ENCODE results near the gene OR4F15. TPM values are rescaled to one million over a fixed set of nuclear protein-coding genes. Genes with fewer than 3 reads are reported as not detected.

OR4F15 gene
- total RNA-seq, 6 experiments from 2014 or later: 0.14 to 0.27 (median 0.23) TPM

DNA sequence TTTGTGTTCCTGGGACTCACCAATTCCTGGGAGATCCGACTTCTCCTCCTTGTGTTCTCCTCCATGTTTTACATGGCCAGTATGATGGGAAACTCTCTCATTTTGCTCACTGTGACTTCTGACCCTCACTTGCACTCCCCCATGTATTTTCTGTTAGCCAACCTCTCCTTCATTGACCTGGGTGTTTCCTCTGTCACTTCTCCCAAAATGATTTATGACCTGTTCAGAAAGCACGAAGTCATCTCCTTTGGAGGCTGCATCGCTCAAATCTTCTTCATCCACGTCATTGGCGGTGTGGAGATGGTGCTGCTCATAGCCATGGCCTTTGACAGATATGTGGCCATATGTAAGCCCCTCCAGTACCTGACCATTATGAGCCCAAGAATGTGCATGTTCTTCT lies 16.8 kb downstream of the OR4F15 start:
- Mint-ChIP-seq H3K27ac (no peak overlapping the region), H3K4me1 (ENCODE audit: low read depth) (peaks cover 46% of the 10 kb centered on the region), H3K27me3 (ENCODE audit: insufficient read depth) (no peaks in the 10 kb centered on the region), H3K36me3 (ENCODE audit: low read depth) (peaks cover 18% of the 10 kb centered on the region; the same call in 1 of the 2 replicates), H3K9me3 (no peaks in the 10 kb centered on the region; the same call in 1 of the 2 replicates), H3K4me3 (no peak overlapping the region)
- no peak for DNase-seq
- TF ChIP-seq, protein P1, sequence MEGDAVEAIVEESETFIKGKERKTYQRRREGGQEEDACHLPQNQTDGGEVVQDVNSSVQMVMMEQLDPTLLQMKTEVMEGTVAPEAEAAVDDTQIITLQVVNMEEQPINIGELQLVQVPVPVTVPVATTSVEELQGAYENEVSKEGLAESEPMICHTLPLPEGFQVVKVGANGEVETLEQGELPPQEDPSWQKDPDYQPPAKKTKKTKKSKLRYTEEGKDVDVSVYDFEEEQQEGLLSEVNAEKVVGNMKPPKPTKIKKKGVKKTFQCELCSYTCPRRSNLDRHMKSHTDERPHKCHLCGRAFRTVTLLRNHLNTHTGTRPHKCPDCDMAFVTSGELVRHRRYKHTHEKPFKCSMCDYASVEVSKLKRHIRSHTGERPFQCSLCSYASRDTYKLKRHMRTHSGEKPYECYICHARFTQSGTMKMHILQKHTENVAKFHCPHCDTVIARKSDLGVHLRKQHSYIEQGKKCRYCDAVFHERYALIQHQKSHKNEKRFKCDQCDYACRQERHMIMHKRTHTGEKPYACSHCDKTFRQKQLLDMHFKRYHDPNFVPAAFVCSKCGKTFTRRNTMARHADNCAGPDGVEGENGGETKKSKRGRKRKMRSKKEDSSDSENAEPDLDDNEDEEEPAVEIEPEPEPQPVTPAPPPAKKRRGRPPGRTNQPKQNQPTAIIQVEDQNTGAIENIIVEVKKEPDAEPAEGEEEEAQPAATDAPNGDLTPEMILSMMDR (IDR thresholded peaks at IDR 0.05): no peak

DNA sequence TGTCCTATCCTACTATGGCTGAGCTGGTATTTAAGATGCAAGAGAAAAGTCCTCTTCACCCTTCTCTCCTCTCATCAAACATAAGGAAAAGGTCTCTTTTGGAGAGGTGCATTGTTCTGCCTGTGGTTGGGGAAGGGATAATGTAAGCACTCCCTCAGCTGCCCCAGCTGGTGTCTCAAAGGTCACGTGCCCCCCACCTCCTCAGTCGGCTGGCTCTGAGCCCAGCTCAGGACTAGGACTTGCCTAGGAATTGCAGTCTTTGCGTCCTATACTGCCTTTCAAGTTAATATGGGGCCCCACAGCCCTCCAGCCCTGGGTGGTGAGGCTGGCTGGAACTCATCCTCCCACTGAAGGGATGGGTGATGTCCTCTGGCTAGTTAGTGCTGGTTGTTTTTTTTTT lies 29.7 kb downstream of the OR4F15 start:
- no peak overlapping the region for H3K4me3 Mint-ChIP-seq
- no peaks in the 10 kb centered on the region; the same call in none of the 2 replicates for H3K27me3 Mint-ChIP-seq (ENCODE audit: insufficient read depth)
- H3K9me3 Mint-ChIP-seq: no peaks in the 10 kb centered on the region
- no peak overlapping the region for H3K27ac Mint-ChIP-seq
- TF ChIP-seq, protein P1 (IDR thresholded peaks at IDR 0.05): no peak
- peaks cover 5% of the 10 kb centered on the region; the same call in 1 of the 2 replicates for H3K36me3 Mint-ChIP-seq (ENCODE audit: low read depth)
- H3K4me1 Mint-ChIP-seq (ENCODE audit: low read depth): no peaks in the 10 kb centered on the region; the same call in 1 of the 2 replicates
- no peak for DNase-seq

DNA sequence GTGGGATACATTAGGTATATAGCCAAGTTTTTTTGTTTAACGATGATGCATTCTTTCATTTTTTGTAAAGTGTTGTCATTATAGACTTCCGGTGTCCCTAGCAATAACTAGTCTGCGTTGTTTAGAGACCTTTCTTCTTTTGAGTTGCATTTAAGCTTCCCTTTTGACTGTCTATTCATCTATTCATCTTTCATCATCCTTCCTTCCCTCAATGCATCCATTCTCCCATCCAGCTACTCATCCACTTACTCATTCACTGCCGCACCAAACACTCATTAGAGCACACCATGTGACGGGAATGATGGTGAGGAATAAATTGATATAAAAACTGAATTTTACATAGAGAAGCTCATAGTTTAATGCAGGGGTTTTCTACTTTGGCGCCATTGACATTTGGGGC lies 32.9 kb downstream of the OR4F15 start:
- TF ChIP-seq, protein P1 (IDR thresholded peaks at IDR 0.05): no peak
- H3K9me3 Mint-ChIP-seq: no peaks in the 10 kb centered on the region
- H3K36me3 Mint-ChIP-seq (ENCODE audit: low read depth): no peaks in the 10 kb centered on the region

DNA sequence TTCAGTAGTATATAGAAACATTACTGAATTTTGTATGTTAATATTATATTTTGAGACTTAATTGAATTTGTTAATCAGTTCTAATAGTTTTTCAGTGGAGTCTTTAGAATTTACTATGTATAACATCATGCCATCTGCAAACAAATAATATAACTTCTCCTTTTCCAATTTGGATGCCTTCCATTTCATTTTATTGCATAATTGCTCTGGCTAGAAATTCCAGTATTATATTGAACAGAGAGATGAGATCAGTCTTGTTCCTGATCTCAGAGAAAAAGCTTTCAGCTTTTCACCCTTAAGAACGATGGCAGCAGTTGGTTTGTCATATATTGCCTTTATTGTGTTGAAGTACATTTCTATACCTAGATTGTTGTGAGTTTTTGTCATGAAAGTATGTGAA lies 40.4 kb downstream of the OR4F15 start:
- Mint-ChIP-seq H3K27me3 (ENCODE audit: insufficient read depth) (no peaks in the 10 kb centered on the region), H3K36me3 (ENCODE audit: low read depth) (no peaks in the 10 kb centered on the region), H3K27ac (no peak overlapping the region), H3K9me3 (no peaks in the 10 kb centered on the region), H3K4me1 (ENCODE audit: low read depth) (no peaks in the 10 kb centered on the region), H3K4me3 (no peak overlapping the region)
- TF ChIP-seq, protein P1 (IDR thresholded peaks at IDR 0.05): no peak
- DNase-seq: no peak

More for the DNA sequence above, 32.9 kb downstream of the OR4F15 start:
- no peak overlapping the region for H3K4me3 Mint-ChIP-seq
- H3K27ac Mint-ChIP-seq: no peak overlapping the region
- no peaks in the 10 kb centered on the region; the same call in 1 of the 2 replicates for H3K4me1 Mint-ChIP-seq (ENCODE audit: low read depth)
- DNase-seq: no peak
- H3K27me3 Mint-ChIP-seq (ENCODE audit: insufficient read depth): no peaks in the 10 kb centered on the region; the same call in 1 of the 2 replicates

Other genes with a start within 250 kb of the OR4F15 start
- gene TM2D3, start 159.8 kb upstream of the OR4F15 start, total RNA-seq (2021; fragmentation: NEBNext Ultra II Directional; extraction: Animal tissue kit (Norgen Biotek cat#: 25700)): 10 to 100 TPM; 31.4 to 35.9 (median 32.5) TPM
- gene TARS3, start 87.7 kb upstream of the OR4F15 start, total RNA-seq (2021; fragmentation: NEBNext Ultra II Directional; extraction: Animal tissue kit (Norgen Biotek cat#: 25700)): 1 to 10 TPM; 6.7 to 9.1 (median 7.8) TPM
- not detected for gene OR4F6, start 8.7 kb upstream of the OR4F15 start, total RNA-seq (2021; fragmentation: NEBNext Ultra II Directional; extraction: Animal tissue kit (Norgen Biotek cat#: 25700))

Data from HFFc6 (cell line).